Liver (tissue), 9 donors: Measurements from ENCODE around the gene ZNF559. TPM values are rescaled to one million over a fixed set of nuclear protein-coding genes. Genes with fewer than 3 reads are reported as not detected.

ENCODE experiments used
- DNase-seq: peaks from one replicate; pipeline ENCODE4 v3.0.0-alpha.2; 2017; ENCODE audit warnings: low spot score
- H3K27ac ChIP-seq, 2 donors: one replicate each; pipeline ENCODE4 v1.7.0; 2013; ENCODE audit warnings: inconsistent platforms in 2 of 2, low read length in 2 of 2, control low read depth in 1 of 2, low read depth in 1 of 2, mild to moderate bottlenecking in 1 of 2
- H3K27me3 ChIP-seq, 4 donors: one replicate each; pipeline versions ENCODE4 v1.6.1 to v1.7.0; 2013; ENCODE audit warnings: low read length in 3 of 4, inconsistent platforms in 1 of 4, mild to moderate bottlenecking in 1 of 4, moderate library complexity in 1 of 4; ENCODE audit not compliant: control insufficient read depth in 4 of 4, insufficient read depth in 4 of 4
- H3K36me3 ChIP-seq, 4 donors: one replicate each; pipeline versions ENCODE4 v1.6.1 to v1.7.0; 2013; ENCODE audit warnings: low read length in 3 of 4, mild to moderate bottlenecking in 3 of 4, low read depth in 1 of 4, moderate library complexity in 1 of 4; ENCODE audit not compliant: control insufficient read depth in 4 of 4, insufficient read depth in 3 of 4
- H3K4me1 ChIP-seq, 4 donors: one replicate each; pipeline versions ENCODE4 v1.6.1 to v1.7.0; 2013; ENCODE audit warnings: low read length in 3 of 4, mild to moderate bottlenecking in 3 of 4, moderate library complexity in 1 of 4; ENCODE audit not compliant: control insufficient read depth in 4 of 4, insufficient read depth in 4 of 4
- H3K4me3 ChIP-seq, 3 donors: one replicate each; pipeline versions ENCODE4 v1.6.1 to v1.7.0; 2013; ENCODE audit warnings: low read length in 3 of 3, control low read depth in 1 of 3, low read depth in 1 of 3, mild to moderate bottlenecking in 1 of 3
- H3K9ac ChIP-seq, 2 donors: one replicate each; pipeline ENCODE4 v1.7.0; 2013; ENCODE audit warnings: low read length in 2 of 2, mild to moderate bottlenecking in 2 of 2, moderate library complexity in 2 of 2, control low read depth in 1 of 2, low read depth in 1 of 2
- H3K9me3 ChIP-seq, 4 donors: one replicate each; pipeline versions ENCODE4 v1.6.1 to v1.7.0; 2013; ENCODE audit warnings: low read length in 3 of 4; ENCODE audit not compliant: control insufficient read depth in 4 of 4
- EGR1 ChIP-seq, 2 donors: IDR thresholded peaks; 2 replicates each; pipeline ENCODE4 v1.6.1; 2016 to 2018; ENCODE audit warnings: antibody characterized with exemption in 2 of 2, low read depth in 2 of 2
- FOXA1 ChIP-seq: IDR thresholded peaks from 2 replicates; pipeline ENCODE4 v1.6.1; 2016; ENCODE audit warnings: antibody characterized with exemption
- FOXA2 ChIP-seq: IDR thresholded peaks from 2 replicates; pipeline ENCODE4 v1.6.1; 2016; ENCODE audit warnings: antibody characterized with exemption
- GABPA ChIP-seq, 2 donors: IDR thresholded peaks in 1 of 2; conservative IDR thresholded peaks in 1 of 2; 2 replicates each; pipeline ENCODE4 v1.6.1; 2016; ENCODE audit warnings: antibody characterized with exemption in 2 of 2, mild to moderate bottlenecking in 1 of 2, moderate library complexity in 1 of 2
- HNF4G ChIP-seq: IDR thresholded peaks from 2 replicates; pipeline ENCODE4 v1.6.1; 2016; ENCODE audit warnings: antibody characterized with exemption
- JUND ChIP-seq, 2 donors: IDR thresholded peaks; 2 replicates each; pipeline ENCODE4 v1.6.1; 2016; ENCODE audit warnings: antibody characterized with exemption in 2 of 2
- NR2F2 ChIP-seq: IDR thresholded peaks from 2 replicates; pipeline ENCODE4 v1.6.1; 2016; ENCODE audit warnings: antibody characterized with exemption
- RXRA ChIP-seq, 2 donors: IDR thresholded peaks; 2 replicates each; pipeline ENCODE4 v1.6.1; 2017 to 2018; ENCODE audit warnings: antibody characterized with exemption in 2 of 2, mild to moderate bottlenecking in 1 of 2
- YY1 ChIP-seq: IDR thresholded peaks from 2 replicates; pipeline ENCODE4 v1.6.1; 2016; ENCODE audit warnings: antibody characterized with exemption, mild to moderate bottlenecking
- WGBS: extraction: QIAGEN DNeasy Blood & Tissue Kit; methylation state at CpG from one replicate; pipeline ENCODE4 v1.1.7; 2013; 5-methylcytosine and 5-hydroxymethylcytosine counted together
- polyA plus RNA-seq, 2 donors: library from polyadenylated mRNA; stranded (reverse) in 1 of 2; unstranded in 1 of 2; fragments of 200-250 nt in 1 of 2; fragments of >200 nt in 1 of 2; fragmentation: Nextera tagmentation in 1 of 2; extraction: Ambion mirVana in 1 of 2; gene quantifications; one replicate each; pipeline versions ENCODE4 v1.2.1 to v1.2.3, GENCODE V29; 2013 to 2015
- total RNA-seq, 2 donors: library from RNA; depleted of rRNA; stranded (reverse); fragments of >200 nt; gene quantifications; one replicate each; pipeline ENCODE4 v1.2.3, GENCODE V29; 2014
- TF ChIP-seq, protein P1 (sequence below): IDR thresholded peaks from 2 replicates; pipeline ENCODE4 v1.6.1; 2016; ENCODE audit warnings: antibody characterized with exemption, mild to moderate bottlenecking
- TF ChIP-seq, protein P2 (sequence below): IDR thresholded peaks from 2 replicates; pipeline ENCODE4 v1.6.1; 2016; ENCODE audit warnings: antibody characterized with exemption
- TF ChIP-seq, protein P3 (sequence below): IDR thresholded peaks from 2 replicates; pipeline ENCODE4 v1.6.1; 2016; ENCODE audit warnings: antibody characterized with exemption
- TF ChIP-seq, protein P4 (sequence below): fragments of 150-350 bp; IDR thresholded peaks from 2 replicates; pipeline ENCODE4 v1.5.1; 2017; ENCODE audit warnings: improper control_type of control experiment, low read depth, low read length; ENCODE audit not compliant: missing input control
- donor health status: healthy.
- donor health status: healthy.
- donor health status: healthy.
- donor health status: healthy.
- donor health status: healthy.

The ZNF559 gene
- total and polyA plus RNA-seq, 4 donors, result 2.6 to 6.2 (median 3.6) TPM

- H3K27ac ChIP-seq, result peak overlapping the region; percentile 75 to 77
- no peak for DNase-seq
- H3K4me3 ChIP-seq, result peak overlapping the region; percentile 66 to 78 (median 76)
- no peak for TF ChIP-seq JUND (IDR thresholded peaks at IDR 0.05)
- TF ChIP-seq GABPA (IDR thresholded peaks at IDR 0.05 in 1 of 2, conservative IDR thresholded peaks at IDR 0.05 in 1 of 2), result no peak
- TF ChIP-seq, protein P1, sequence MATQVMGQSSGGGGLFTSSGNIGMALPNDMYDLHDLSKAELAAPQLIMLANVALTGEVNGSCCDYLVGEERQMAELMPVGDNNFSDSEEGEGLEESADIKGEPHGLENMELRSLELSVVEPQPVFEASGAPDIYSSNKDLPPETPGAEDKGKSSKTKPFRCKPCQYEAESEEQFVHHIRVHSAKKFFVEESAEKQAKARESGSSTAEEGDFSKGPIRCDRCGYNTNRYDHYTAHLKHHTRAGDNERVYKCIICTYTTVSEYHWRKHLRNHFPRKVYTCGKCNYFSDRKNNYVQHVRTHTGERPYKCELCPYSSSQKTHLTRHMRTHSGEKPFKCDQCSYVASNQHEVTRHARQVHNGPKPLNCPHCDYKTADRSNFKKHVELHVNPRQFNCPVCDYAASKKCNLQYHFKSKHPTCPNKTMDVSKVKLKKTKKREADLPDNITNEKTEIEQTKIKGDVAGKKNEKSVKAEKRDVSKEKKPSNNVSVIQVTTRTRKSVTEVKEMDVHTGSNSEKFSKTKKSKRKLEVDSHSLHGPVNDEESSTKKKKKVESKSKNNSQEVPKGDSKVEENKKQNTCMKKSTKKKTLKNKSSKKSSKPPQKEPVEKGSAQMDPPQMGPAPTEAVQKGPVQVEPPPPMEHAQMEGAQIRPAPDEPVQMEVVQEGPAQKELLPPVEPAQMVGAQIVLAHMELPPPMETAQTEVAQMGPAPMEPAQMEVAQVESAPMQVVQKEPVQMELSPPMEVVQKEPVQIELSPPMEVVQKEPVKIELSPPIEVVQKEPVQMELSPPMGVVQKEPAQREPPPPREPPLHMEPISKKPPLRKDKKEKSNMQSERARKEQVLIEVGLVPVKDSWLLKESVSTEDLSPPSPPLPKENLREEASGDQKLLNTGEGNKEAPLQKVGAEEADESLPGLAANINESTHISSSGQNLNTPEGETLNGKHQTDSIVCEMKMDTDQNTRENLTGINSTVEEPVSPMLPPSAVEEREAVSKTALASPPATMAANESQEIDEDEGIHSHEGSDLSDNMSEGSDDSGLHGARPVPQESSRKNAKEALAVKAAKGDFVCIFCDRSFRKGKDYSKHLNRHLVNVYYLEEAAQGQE, result no peak
- TF ChIP-seq, protein P2, sequence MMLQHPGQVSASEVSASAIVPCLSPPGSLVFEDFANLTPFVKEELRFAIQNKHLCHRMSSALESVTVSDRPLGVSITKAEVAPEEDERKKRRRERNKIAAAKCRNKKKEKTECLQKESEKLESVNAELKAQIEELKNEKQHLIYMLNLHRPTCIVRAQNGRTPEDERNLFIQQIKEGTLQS, result no peak
- peak; percentile 41 for TF ChIP-seq YY1
- peaks cover 8 to 27% (median 13%) of the 10 kb centered on the region in 4 donors for H3K9me3 ChIP-seq
- no peak overlapping the region for H3K9ac ChIP-seq
- WGBS, result 12% methylated on average over 13 of the region's 13 CpGs
- no peaks in the 10 kb centered on the region for H3K27me3 ChIP-seq
- H3K36me3 ChIP-seq, result no peaks in the 10 kb centered on the region
- H3K4me1 ChIP-seq, result peaks cover 0 to 4% (median 1%) of the 10 kb centered on the region in 4 donors
Measured at GRCh38 chr19:9309974-9310446, 14.0 kb upstream of the ZNF559 start.

GRCh38 chr19:9313756-9314155 lies 10.2 kb upstream of the ZNF559 start:
- DNase-seq, result no peak
- peaks cover 0 to 2% (median under 1%) of the 10 kb centered on the region in 4 donors for H3K4me1 ChIP-seq
- 64% methylated on average over 4 of the region's 4 CpGs for WGBS
- H3K4me3 ChIP-seq, result no peak overlapping the region
- H3K9ac ChIP-seq, result no peak overlapping the region
- TF ChIP-seq FOXA1 (no peak), GABPA (IDR thresholded peaks at IDR 0.05 in 1 of 2, conservative IDR thresholded peaks at IDR 0.05 in 1 of 2) (no peak), RXRA (IDR thresholded peaks at IDR 0.05) (no peak), NR2F2 (no peak), EGR1 (IDR thresholded peaks at IDR 0.05; ENCODE audit: low read depth in 2 of 2) (no peak), YY1 (no peak)
- TF ChIP-seq, protein P3, sequence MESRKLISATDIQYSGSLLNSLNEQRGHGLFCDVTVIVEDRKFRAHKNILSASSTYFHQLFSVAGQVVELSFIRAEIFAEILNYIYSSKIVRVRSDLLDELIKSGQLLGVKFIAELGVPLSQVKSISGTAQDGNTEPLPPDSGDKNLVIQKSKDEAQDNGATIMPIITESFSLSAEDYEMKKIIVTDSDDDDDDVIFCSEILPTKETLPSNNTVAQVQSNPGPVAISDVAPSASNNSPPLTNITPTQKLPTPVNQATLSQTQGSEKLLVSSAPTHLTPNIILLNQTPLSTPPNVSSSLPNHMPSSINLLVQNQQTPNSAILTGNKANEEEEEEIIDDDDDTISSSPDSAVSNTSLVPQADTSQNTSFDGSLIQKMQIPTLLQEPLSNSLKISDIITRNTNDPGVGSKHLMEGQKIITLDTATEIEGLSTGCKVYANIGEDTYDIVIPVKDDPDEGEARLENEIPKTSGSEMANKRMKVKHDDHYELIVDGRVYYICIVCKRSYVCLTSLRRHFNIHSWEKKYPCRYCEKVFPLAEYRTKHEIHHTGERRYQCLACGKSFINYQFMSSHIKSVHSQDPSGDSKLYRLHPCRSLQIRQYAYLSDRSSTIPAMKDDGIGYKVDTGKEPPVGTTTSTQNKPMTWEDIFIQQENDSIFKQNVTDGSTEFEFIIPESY, result no peak
- H3K27ac ChIP-seq, result no peak overlapping the region
- H3K36me3 ChIP-seq, result no peaks in the 10 kb centered on the region
- no peaks in the 10 kb centered on the region for H3K27me3 ChIP-seq
- H3K9me3 ChIP-seq, result peaks cover 7 to 35% (median 10%) of the 10 kb centered on the region in 4 donors

DNA sequence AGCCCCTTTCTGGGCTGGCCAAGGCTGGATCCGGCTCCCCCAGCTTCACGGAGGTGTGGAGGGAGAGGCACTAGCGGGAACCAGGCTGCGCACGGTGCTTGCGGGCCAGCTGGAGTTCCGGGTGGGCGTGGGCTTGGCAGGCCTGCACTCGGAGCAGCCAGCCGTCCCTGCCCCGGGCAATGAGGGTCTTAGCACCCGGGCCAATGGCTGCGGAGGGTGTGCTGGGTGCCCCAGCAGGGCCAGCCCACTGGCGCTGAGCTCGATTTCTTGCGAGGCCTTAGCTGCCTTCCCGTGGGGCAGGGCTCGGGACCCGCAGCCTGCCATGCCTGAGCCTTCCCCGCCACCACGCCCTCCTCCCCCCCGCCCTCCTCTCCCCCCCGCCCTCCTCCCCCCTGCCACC lies 2.6 kb upstream of the ZNF559 start:
- no peaks in the 10 kb centered on the region for H3K27me3 ChIP-seq
- no peaks in the 10 kb centered on the region for H3K36me3 ChIP-seq
- no peak overlapping the region for H3K9ac ChIP-seq
- peaks cover 0 to 12% (median 5%) of the 10 kb centered on the region in 4 donors for H3K4me1 ChIP-seq
- no peak for DNase-seq
- 96% methylated on average over 22 of the region's 23 CpGs for WGBS
- H3K27ac ChIP-seq, result no peak overlapping the region
- H3K9me3 ChIP-seq, result peaks cover 5 to 14% (median 9%) of the 10 kb centered on the region in 4 donors
- H3K4me3 ChIP-seq, result no peak overlapping the region
- TF ChIP-seq, protein P3, result no peak
- TF ChIP-seq, protein P1, result no peak
- TF ChIP-seq HNF4G (no peak), GABPA (IDR thresholded peaks at IDR 0.05 in 1 of 2, conservative IDR thresholded peaks at IDR 0.05 in 1 of 2) (no peak), FOXA2 (no peak)
- TF ChIP-seq, protein P4, sequence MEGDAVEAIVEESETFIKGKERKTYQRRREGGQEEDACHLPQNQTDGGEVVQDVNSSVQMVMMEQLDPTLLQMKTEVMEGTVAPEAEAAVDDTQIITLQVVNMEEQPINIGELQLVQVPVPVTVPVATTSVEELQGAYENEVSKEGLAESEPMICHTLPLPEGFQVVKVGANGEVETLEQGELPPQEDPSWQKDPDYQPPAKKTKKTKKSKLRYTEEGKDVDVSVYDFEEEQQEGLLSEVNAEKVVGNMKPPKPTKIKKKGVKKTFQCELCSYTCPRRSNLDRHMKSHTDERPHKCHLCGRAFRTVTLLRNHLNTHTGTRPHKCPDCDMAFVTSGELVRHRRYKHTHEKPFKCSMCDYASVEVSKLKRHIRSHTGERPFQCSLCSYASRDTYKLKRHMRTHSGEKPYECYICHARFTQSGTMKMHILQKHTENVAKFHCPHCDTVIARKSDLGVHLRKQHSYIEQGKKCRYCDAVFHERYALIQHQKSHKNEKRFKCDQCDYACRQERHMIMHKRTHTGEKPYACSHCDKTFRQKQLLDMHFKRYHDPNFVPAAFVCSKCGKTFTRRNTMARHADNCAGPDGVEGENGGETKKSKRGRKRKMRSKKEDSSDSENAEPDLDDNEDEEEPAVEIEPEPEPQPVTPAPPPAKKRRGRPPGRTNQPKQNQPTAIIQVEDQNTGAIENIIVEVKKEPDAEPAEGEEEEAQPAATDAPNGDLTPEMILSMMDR, result no peak
